GM19239 (cell line): Measurements from ENCODE around the gene FUT1.
"Not testable (repeated sequence)": the region's sequence is repeated elsewhere in the genome, so short reads cannot be mapped to it uniquely, and the experiment has no call there.

Experiments used
- DNase-seq: peaks from one replicate; pipeline ENCODE4 v3.0.0; 2011; ENCODE audit warnings: low spot score; ENCODE audit not compliant: insufficient read length
- FAIRE-seq: peaks from 2 replicates; lab custom pipeline; 2011; peaks lifted over from hg19 to GRCh38; lab: Jason Lieb, UNC

FUT1 gene

DNA sequence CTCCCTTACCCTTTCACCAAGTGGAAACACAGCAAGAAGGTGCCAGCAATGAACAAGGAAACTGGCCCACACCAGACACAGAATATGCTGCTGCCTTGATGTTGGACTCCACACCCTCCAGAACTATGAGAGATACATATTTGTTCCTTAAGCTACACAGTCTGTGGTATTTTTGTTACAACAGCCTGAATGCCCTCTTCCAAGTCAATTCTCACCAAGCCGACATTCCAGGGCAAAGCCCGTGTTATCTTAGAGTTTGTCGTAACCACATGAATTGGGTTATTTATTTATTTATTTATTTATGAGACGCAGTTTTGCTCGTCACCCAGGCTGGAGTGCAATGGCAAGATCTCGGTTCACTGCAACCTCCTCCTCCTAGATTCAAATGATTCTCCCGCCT lies 17.8 kb upstream of the FUT1 start:
- DNase-seq, result no peak
- no peak for FAIRE-seq

GRCh38 chr19:48768994-48769713 lies 16.7 kb upstream of the FUT1 start:
- FAIRE-seq (no peak), DNase-seq (no peak)

GRCh38 chr19:48768171-48768753 lies 15.8 kb upstream of the FUT1 start:
- not testable (repeated sequence) for DNase-seq

DNA sequence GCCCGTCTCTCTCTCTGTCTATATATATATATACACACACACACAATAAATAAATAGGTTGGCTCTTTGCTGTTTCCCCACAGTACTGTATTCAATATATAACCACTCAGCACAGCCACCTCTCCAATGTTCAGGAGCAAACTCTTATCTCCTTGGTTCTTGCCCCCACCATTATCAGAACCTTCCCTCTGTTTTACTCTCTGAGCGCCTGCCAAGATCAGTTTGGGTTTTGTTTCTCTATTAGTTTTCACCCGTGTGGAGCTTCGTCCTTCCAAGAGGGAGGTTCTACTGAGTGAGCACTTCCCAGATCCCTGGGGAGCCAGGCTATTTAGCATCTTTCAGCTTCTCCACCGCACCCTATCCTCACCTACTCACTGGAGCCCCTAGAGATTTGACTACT lies 13.4 kb upstream of the FUT1 start:
- FAIRE-seq, DNase-seq: not testable (repeated sequence)

More at GRCh38 chr19:48768171-48768753, 15.8 kb upstream of the FUT1 start:
- not testable (repeated sequence) for FAIRE-seq

- DNase-seq (no peak), FAIRE-seq (no peak)
Measured at GRCh38 chr19:48760504-48761205, 8.2 kb upstream of the FUT1 start.

DNA sequence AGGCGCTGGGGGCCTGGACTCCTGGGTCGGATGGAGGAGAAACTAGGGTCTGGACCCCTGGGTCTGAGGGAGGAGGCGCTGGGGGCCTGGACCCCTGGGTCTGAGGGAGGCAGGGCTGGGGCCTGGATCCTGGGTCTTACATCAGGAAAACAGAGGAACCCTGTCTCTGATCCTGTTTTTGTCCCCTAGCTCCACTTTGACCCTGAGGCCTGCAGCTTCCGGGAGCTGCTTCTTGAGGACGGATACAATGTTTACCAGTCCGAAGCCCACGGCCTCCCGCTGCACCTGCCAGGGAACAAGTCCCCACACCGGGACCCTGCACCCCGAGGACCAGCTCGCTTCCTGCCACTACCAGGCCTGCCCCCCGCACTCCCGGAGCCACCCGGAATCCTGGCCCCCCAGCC lies 5.3 kb upstream of the FUT1 start:
- DNase-seq (no peak), FAIRE-seq (no peak)

- DNase-seq, result no peak
- no peak for FAIRE-seq
Measured at GRCh38 chr19:48757089-48757675, 4.7 kb upstream of the FUT1 start.

DNA sequence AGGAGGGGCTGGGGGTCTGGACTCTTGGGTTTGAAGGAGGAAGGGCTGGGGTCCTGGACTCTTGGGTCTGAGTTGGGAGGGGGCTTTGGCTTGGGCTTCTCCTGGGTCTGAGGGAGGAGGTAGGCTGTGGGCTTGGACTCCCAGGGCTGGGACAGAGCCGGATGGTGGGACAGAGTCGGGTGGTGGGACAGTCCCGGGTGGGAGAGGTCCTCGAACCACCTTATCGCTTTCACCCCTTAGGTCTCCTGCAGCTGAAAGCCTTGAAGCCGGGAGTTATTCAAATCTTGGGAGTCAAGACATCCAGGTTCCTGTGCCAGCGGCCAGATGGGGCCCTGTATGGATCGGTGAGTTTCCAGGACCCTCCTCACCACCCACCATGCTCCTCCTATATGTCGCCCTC lies 4.2 kb upstream of the FUT1 start:
- FAIRE-seq (no peak), DNase-seq (no peak)

DNA sequence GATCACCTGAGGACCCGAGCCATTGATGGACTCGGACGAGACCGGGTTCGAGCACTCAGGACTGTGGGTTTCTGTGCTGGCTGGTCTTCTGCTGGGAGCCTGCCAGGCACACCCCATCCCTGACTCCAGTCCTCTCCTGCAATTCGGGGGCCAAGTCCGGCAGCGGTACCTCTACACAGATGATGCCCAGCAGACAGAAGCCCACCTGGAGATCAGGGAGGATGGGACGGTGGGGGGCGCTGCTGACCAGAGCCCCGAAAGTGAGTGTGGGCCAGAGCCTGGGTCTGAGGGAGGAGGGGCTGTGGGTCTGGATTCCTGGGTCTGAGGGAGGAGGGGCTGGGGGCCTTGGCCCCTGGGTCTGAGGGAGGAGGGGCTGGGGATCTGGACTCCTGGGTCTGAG lies 3.8 kb upstream of the FUT1 start:
- no peak for FAIRE-seq
- DNase-seq, result no peak

- no peak for FAIRE-seq
- DNase-seq, result no peak
Measured at GRCh38 chr19:48755787-48756186, 3.3 kb upstream of the FUT1 start.

DNA sequence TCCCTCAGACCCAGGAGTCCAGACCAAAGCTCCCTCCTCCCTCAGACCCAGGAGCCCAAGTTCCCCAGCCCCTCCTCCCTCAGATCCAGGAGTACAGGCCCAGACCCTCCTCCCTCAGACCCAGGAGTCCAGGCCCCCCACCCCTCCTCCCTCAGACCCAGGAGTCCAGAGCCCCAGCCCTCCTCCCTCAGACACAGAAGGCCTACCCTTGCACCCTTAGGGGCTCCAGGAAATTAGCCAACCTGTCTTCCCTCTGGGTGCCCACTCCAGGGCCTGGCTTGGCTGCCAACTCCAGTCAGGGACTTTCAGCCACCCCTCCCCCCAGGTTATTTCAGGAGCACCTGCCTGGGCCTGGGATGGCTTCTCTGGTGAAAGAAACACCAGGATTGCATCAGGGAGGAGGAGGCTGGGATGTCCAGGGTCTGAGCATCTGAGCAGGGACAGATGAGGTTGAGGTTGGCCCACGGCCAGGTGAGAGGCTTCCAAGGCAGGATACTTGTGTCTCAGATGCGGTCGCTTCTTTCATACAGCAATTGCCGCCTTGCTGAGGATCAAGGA lies 2.7 kb upstream of the FUT1 start, which contains the start of gene FGF21:
TSS of gene FGF21 (plus strand) at position 441 of the 558 bp plus-strand sequence. CDS start 713 bp downstream, outside the sequence.
- DNase-seq (no peak), FAIRE-seq (no peak)

DNA sequence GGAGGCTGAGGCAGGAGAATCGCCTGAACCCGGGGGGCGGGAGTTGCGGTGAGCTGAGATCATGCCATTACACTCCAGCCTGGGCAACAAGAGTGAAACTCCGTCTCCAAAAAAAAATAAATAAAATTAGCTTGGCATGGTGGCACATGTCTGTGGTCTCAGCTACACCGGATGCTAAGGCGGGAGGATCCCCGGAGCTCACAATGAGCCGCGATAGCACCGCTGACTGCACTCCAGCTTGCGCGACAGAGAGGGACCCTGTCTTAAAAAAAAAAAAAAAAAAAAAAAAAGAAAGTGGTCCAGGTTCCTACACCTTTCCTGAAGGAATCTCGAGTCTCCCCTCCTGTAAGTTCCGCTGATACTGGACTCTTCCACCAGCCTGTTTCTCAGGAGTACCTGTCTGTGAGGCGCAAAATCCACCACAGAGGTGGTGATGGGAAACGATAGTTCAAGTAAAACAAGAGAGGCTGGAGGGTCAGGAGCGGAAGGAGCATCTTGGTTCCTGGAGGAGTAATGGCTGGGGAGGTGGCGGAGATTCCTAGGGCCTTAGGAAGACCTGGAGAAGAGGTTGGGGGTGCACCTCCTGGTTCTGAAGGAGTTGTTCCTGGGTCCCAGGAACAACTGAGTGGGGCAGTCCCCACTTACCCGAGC lies 471 bp downstream of the FUT1 start:
- FAIRE-seq, result no peak

GRCh38 chr19:48750771-48751504 lies 1.5 kb downstream of the FUT1 start:
- DNase-seq, result no peak
- FAIRE-seq, result no peak

More for the DNA sequence above, 471 bp downstream of the FUT1 start:
- no peak for DNase-seq

GRCh38 chr19:48750351-48750750 lies 2.1 kb downstream of the FUT1 start:
- no peak for FAIRE-seq
- no peak for DNase-seq

GRCh38 chr19:48749571-48750198 lies 2.8 kb downstream of the FUT1 start:
- DNase-seq (no peak), FAIRE-seq (no peak)

GRCh38 chr19:48746738-48747575 lies 5.5 kb downstream of the FUT1 start, which contains the start of gene IZUMO1:
Gene IZUMO1 (minus strand): TSS chr19:48746909. CDS start chr19:48745859, 1,050 bp downstream.
- DNase-seq (peak; percentile 70), FAIRE-seq (no peak)

- FAIRE-seq, result no peak
Measured at GRCh38 chr19:48746110-48746509, 6.3 kb downstream of the FUT1 start.

More at GRCh38 chr19:48746110-48746509, 6.3 kb downstream of the FUT1 start:
- no peak for DNase-seq
